ENCODE measurements around the gene ADAMTS19. TPM values are rescaled to one million over a fixed set of nuclear protein-coding genes. Genes with fewer than 3 reads are reported as not detected.

Gene ADAMTS19
- total RNA-seq, 1 donor from 2014 or later = 0.12 TPM

- Mint-ChIP-seq H3K27me3 (ENCODE audit: low read depth) (no peaks in the 10 kb centered on the region), H3K4me3 (ENCODE audit: unreplicated experiment) (no peak overlapping the region), H3K9me3 (ENCODE audit: low read depth) (no peaks in the 10 kb centered on the region), H3K4me1 (ENCODE audit: low read depth) (peaks cover 11% of the 10 kb centered on the region), H3K27ac (ENCODE audit: unreplicated experiment) (no peak overlapping the region), H3K36me3 (ENCODE audit: low read depth) (no peaks in the 10 kb centered on the region)
- no peak for DNase-seq (ENCODE audit: low spot score)
- TF ChIP-seq, protein P1, sequence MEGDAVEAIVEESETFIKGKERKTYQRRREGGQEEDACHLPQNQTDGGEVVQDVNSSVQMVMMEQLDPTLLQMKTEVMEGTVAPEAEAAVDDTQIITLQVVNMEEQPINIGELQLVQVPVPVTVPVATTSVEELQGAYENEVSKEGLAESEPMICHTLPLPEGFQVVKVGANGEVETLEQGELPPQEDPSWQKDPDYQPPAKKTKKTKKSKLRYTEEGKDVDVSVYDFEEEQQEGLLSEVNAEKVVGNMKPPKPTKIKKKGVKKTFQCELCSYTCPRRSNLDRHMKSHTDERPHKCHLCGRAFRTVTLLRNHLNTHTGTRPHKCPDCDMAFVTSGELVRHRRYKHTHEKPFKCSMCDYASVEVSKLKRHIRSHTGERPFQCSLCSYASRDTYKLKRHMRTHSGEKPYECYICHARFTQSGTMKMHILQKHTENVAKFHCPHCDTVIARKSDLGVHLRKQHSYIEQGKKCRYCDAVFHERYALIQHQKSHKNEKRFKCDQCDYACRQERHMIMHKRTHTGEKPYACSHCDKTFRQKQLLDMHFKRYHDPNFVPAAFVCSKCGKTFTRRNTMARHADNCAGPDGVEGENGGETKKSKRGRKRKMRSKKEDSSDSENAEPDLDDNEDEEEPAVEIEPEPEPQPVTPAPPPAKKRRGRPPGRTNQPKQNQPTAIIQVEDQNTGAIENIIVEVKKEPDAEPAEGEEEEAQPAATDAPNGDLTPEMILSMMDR (IDR thresholded peaks at IDR 0.05) = no peak
These were observed 192.4 kb downstream of the ADAMTS19 start for GRCh38 chr5:129652349-129653056.

DNA sequence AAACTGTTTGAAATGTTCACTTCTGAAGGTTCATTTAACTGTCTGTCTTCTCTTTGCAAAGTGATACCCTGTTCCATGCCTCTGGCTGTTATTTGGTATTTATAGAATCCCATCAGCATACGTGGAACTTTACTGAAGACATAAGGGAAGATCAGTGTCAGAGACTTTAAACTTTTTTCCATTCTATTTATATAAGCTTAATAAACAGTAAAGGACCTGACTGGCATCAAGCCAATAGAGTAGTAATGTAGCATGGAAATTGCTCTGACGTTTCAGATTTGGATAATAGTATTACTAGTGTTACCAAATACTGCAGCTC, 192.9 kb downstream of the ADAMTS19 start:
- Mint-ChIP-seq H3K36me3 (ENCODE audit: low read depth) (no peaks in the 10 kb centered on the region), H3K9me3 (ENCODE audit: low read depth) (no peaks in the 10 kb centered on the region), H3K27me3 (ENCODE audit: low read depth) (no peaks in the 10 kb centered on the region), H3K27ac (ENCODE audit: unreplicated experiment) (no peak overlapping the region), H3K4me1 (ENCODE audit: low read depth) (peaks cover 11% of the 10 kb centered on the region), H3K4me3 (ENCODE audit: unreplicated experiment) (no peak overlapping the region)
- no peak for DNase-seq (ENCODE audit: low spot score)
- TF ChIP-seq, protein P1 (IDR thresholded peaks at IDR 0.05) = no peak

GRCh38 chr5:129653442-129653841, 193.3 kb downstream of the ADAMTS19 start:
- Mint-ChIP-seq H3K9me3 (ENCODE audit: low read depth) (no peaks in the 10 kb centered on the region), H3K4me3 (ENCODE audit: unreplicated experiment) (no peak overlapping the region), H3K36me3 (ENCODE audit: low read depth) (no peaks in the 10 kb centered on the region), H3K4me1 (ENCODE audit: low read depth) (peaks cover 11% of the 10 kb centered on the region), H3K27ac (ENCODE audit: unreplicated experiment) (no peak overlapping the region), H3K27me3 (ENCODE audit: low read depth) (no peaks in the 10 kb centered on the region)
- no peak for DNase-seq (ENCODE audit: low spot score)
- TF ChIP-seq, protein P1 (IDR thresholded peaks at IDR 0.05) = no peak

DNA sequence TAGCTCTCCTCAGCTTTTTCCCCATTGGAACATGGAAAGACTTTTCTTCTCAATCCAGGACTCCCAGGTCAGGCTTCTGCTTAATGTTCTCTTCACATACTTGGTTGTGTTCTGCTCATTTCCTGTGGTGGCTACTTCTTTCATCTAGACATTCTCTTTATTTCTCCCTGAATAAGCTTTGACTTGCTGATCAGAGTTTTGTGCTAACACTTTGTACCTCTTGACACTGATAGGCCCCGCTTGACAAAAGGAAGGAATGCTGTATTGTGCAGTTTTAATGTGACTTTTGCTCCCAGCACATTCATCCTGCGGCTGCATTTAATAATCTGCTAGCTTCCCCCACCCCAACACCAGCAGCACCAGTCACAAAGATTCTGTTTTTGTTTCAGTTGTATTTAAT, 196.9 kb downstream of the ADAMTS19 start:
- no peaks in the 10 kb centered on the region for H3K9me3 Mint-ChIP-seq (ENCODE audit: low read depth)
- no peak for DNase-seq (ENCODE audit: low spot score)
- no peaks in the 10 kb centered on the region for H3K36me3 Mint-ChIP-seq (ENCODE audit: low read depth)
- TF ChIP-seq, protein P1 (IDR thresholded peaks at IDR 0.05) = no peak
- peaks cover 11% of the 10 kb centered on the region for H3K4me1 Mint-ChIP-seq (ENCODE audit: low read depth)
- no peaks in the 10 kb centered on the region for H3K27me3 Mint-ChIP-seq (ENCODE audit: low read depth)
- no peak overlapping the region for H3K4me3 Mint-ChIP-seq (ENCODE audit: unreplicated experiment)
- no peak overlapping the region for H3K27ac Mint-ChIP-seq (ENCODE audit: unreplicated experiment)

DNA sequence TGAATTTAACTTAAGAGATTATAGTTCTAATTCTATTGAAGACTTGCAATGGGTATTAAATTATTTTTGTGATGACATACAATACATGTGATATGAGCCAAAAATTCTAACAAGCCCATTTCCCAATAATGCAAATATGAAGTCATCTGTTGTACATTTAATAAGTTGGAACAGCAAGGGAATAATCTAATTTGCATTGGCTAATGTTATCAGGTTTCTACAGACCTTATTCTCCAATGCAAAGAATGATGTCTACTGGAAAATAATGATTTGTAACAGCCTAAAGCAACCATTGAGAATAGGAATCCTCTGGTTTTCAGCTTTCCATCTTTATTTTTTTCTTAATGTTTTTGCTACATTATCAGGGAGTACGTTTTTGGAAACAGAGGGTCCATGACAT, 198.7 kb downstream of the ADAMTS19 start:
- TF ChIP-seq, protein P1 (IDR thresholded peaks at IDR 0.05) = no peak
- Mint-ChIP-seq H3K4me3 (ENCODE audit: unreplicated experiment) (no peak overlapping the region), H3K27ac (ENCODE audit: unreplicated experiment) (no peak overlapping the region), H3K9me3 (ENCODE audit: low read depth) (peaks cover 2% of the 10 kb centered on the region), H3K27me3 (ENCODE audit: low read depth) (no peaks in the 10 kb centered on the region), H3K36me3 (ENCODE audit: low read depth) (no peaks in the 10 kb centered on the region), H3K4me1 (ENCODE audit: low read depth) (no peaks in the 10 kb centered on the region)
- no peak for DNase-seq (ENCODE audit: low spot score)
